ENCODE measurements around the gene LAMA5. TPM values are rescaled to one million over a fixed set of nuclear protein-coding genes. Genes with fewer than 3 reads are reported as not detected.

LAMA5 gene
- total RNA-seq, 1 experiment from 2014 or later = 1,050 TPM

GRCh38 chr20:62352402-62353288 is 14.5 kb downstream of the LAMA5 start:
- Histone ChIP-seq H3K4me1 (peaks cover 60% of the 10 kb centered on the region), H3K9me3 (no peaks in the 10 kb centered on the region), H3K4me3 (ENCODE audit: low read depth, low read length) (no peak overlapping the region), H3K27me3 (replicated peaks; ENCODE audit: control insufficient read depth, insufficient read depth, low read length) (no peaks in the 10 kb centered on the region), H3K36me3 (ENCODE audit: control insufficient read depth, insufficient read depth, low read length) (peaks cover 33% of the 10 kb centered on the region)
- intact Hi-C loops (cut with micrococcal nuclease; ENCODE audit: unreplicated experiment) = no loop called here
- DNase-seq = no peak
- Mint-ChIP-seq H3K27me3 (ENCODE audit: insufficient read depth, unreplicated experiment) (no peaks in the 10 kb centered on the region), H3K9me3 (ENCODE audit: unreplicated experiment) (peaks cover 18% of the 10 kb centered on the region), H3K27ac (ENCODE audit: unreplicated experiment) (peak overlapping the region; percentile 61), H3K4me1 (ENCODE audit: low read depth, unreplicated experiment) (peaks cover 13% of the 10 kb centered on the region), H3K36me3 (ENCODE audit: insufficient read depth, unreplicated experiment) (peaks cover 100% of the 10 kb centered on the region), H3K4me3 (ENCODE audit: unreplicated experiment) (no peak overlapping the region)
- TF ChIP-seq, protein P1, sequence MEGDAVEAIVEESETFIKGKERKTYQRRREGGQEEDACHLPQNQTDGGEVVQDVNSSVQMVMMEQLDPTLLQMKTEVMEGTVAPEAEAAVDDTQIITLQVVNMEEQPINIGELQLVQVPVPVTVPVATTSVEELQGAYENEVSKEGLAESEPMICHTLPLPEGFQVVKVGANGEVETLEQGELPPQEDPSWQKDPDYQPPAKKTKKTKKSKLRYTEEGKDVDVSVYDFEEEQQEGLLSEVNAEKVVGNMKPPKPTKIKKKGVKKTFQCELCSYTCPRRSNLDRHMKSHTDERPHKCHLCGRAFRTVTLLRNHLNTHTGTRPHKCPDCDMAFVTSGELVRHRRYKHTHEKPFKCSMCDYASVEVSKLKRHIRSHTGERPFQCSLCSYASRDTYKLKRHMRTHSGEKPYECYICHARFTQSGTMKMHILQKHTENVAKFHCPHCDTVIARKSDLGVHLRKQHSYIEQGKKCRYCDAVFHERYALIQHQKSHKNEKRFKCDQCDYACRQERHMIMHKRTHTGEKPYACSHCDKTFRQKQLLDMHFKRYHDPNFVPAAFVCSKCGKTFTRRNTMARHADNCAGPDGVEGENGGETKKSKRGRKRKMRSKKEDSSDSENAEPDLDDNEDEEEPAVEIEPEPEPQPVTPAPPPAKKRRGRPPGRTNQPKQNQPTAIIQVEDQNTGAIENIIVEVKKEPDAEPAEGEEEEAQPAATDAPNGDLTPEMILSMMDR (IDR thresholded peaks at IDR 0.05; ENCODE audit: insufficient read depth in 1 of 2, low read depth in 1 of 2, low read length in 1 of 2, severe bottlenecking in 1 of 2, unreplicated experiment in 1 of 2) = no peak
- POLR2A ChIA-PET = no interaction called here
- CTCF ChIA-PET = no interaction called here
- BruUV-seq (replicated peaks) = no TSS peak

GRCh38 chr20:62351469-62352401 is 15.4 kb downstream of the LAMA5 start:
- Histone ChIP-seq H3K9me3 (no peaks in the 10 kb centered on the region), H3K4me3 (ENCODE audit: low read depth, low read length) (no peak overlapping the region), H3K27me3 (replicated peaks; ENCODE audit: control insufficient read depth, insufficient read depth, low read length) (no peaks in the 10 kb centered on the region), H3K4me1 (peaks cover 51% of the 10 kb centered on the region), H3K36me3 (ENCODE audit: control insufficient read depth, insufficient read depth, low read length) (peaks cover 36% of the 10 kb centered on the region)
- TF ChIP-seq, protein P1 (IDR thresholded peaks at IDR 0.05; ENCODE audit: insufficient read depth in 1 of 2, low read depth in 1 of 2, low read length in 1 of 2, severe bottlenecking in 1 of 2, unreplicated experiment in 1 of 2) = no peak
- Mint-ChIP-seq H3K9me3 (ENCODE audit: unreplicated experiment) (peaks cover 18% of the 10 kb centered on the region), H3K4me3 (ENCODE audit: unreplicated experiment) (no peak overlapping the region), H3K27ac (ENCODE audit: unreplicated experiment) (peak overlapping the region; percentile 92), H3K4me1 (ENCODE audit: low read depth, unreplicated experiment) (peaks cover 13% of the 10 kb centered on the region), H3K27me3 (ENCODE audit: insufficient read depth, unreplicated experiment) (no peaks in the 10 kb centered on the region), H3K36me3 (ENCODE audit: insufficient read depth, unreplicated experiment) (peaks cover 100% of the 10 kb centered on the region)
- ChIA-PET POLR2A (no interaction called here), CTCF (no interaction called here)
- DNase-seq = no peak
- intact Hi-C loops (cut with micrococcal nuclease; ENCODE audit: unreplicated experiment) = no loop called here
- BruUV-seq (replicated peaks) = no TSS peak

All from Caco-2 (cell line).